ENCODE data around the gene TSPOAP1.
A peak's percentile ranks its signal among the peaks of the same experiment; 100 is the strongest.

TSPOAP1 gene

DNA sequence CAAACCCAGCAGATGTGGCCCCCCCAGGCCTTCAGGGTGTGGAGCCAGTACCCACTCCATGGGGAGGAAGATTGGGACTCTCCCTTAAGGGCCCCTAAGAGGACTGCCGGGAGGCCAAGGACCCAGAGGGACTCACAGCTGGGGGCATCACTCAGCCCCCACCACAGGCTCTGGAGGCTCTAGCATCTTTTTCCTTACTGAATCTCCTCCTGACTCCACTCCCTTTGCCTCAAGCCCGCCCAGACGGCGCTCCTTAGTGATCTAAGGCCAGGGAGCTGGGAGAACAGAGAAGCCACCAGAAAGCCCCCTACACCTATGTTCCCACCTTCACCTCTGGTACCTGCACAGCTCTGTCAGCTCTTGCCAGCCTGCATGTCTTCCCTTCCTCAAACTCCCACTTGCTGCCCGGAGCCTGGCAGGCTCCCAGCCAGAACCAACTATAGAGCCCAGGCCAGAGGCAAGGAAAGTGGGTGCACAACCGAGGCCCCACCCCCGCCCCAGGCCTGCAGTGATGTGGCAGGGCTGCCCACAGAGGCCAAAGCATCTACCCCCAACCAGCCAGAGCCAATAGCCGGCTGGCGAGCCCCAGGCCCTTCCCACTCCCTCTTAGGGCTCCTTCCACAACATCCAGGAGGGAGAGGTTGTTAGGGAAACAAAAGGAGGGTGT, 25.5 kb downstream of the TSPOAP1 start:
- no peak for DNase-seq

DNA sequence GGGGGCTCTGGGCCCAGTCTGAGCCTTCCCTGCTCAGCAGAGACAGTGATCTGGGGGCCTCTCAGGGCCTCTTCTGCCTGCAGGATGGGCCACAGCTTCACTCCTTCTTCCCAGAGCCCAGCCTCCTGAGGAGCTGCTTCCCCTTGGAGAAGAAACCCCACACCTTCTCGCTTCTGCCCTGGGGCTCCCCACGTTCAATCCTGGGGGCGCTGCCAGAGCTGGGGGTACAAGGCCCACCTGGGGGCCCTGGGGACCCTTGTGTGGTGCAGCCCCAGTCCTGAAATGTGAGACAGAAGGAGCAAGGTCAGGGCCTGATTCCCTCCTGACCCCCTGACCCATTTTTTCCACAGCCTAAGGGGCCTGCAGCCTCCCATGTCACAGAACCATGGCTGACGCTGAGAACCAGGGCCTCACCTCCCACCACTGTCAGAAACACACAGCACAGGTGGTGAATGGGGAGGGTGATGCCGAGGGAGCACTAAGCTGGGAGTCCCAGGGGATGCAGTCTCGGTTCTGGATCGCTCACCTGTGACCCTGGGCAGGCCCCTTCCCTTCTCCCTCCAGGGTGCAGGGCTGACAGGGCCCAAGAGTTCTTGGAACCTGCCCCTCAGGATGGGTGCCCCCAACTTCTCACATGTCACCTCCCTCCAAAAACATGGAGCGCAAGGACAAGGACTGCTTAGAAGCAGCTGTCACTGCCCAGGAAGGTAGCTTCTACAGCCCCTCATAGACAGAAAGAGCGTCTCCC, 26.2 kb downstream of the TSPOAP1 start:
- DNase-seq: no peak

DNA sequence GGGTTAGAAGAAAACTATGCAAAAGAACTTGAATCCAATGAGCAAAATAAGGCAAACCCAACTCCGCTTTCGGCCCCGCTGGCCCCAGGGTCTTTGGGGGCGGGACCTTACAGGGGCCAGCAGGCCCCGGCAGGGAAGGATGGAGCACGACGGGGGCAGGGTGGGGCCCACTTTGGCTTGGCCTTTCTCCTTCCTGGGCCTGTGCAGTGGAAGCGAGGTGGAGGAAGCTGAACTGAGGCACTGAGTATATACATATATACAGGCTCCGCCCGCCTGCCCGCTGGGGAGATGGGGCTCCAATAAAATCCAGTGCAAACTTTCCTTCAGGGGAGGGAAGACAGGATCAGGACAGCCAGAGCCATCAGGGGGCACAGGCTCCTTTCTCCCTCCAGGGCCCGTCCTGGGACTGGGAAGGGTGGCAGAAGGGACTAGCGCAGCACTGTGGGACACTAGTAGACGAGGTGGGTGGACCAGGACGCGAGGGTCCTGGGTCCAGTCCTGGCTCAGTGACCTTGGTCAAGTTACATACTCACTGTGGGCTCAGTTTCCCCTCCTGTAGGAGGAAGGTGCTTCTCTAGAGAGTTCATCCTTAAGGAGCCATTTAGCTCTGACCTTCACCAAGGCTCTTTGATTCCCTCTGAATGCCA, 27.0 kb downstream of the TSPOAP1 start:
- no peak for DNase-seq

DNA sequence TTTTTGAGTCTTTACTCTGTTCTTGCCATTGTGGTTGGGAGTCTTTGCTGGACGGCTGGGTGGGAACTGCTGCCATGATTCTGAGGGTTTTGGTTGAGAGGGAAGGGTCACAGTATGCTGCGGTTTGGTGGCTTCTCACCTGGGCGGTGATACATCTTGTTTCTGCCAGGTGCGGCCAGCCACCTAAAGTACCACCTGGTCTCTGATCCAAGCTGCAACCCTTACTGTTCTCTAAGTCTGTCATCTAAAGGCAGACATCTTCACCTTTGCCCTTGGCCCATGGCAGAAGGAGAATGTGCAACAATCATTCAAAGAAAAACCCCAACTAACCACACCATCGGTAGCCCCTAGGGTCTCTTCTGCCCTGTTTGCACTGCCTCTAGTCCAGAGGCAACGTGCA, 28.3 kb downstream of the TSPOAP1 start:
- DNase-seq: no peak

DNA sequence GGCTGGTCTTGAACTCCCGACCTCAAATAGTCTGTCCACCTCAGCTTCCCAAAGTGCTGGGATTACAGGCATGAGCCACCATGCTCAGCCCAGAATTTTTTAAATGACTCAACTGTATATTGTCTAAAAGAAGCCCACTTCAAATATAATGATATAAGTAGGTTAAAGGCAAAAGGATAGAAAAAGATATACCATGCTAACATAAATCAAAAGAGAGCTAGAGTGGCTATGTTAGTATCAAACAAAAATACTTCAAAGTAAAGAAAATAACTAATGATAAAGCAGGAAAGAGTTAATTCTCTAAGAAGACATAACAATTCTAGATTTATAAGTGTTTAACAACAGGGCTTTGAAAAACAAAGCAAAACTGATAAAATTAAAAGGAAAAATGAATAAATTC, 34.6 kb downstream of the TSPOAP1 start:
- no peak for DNase-seq

DNA sequence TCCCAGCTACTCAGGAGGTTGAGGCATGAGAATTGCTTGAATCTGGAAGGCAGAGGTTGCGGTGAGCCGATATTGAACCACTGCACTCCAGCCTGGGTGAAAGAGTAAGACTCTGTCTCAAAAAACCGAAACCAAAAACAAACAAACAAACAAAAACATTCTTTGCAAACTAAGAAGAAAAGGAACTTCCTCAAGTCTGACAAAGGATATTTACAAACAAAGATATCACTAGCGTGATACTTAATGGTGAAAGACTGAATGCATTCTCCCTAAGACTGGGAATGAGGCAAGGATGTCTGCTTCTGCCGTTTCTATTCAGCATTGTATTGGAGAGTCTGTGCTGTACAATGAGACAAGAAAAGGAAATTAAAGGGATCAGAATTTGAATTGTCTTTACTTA, 37.3 kb downstream of the TSPOAP1 start:
- no peak for DNase-seq

DNA sequence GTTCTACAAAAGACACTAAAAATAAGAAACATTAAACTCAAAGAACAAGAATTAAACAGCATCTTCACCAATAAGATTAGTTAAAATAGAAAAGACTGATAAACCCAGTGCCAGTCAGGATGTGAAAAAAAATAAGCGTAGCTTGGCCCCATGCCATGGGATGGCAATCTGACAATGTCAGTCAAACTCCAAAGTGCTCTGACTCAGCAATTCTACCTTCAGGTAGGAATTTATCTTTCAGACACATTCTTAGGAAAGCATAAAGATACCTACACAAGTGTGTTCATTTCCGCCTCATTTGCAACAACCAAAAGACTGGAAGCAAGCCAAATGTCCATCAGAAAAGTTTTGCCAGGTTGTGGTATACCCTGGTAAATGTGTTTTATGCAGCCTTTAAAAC, 38.7 kb downstream of the TSPOAP1 start:
- no peak for DNase-seq

DNA sequence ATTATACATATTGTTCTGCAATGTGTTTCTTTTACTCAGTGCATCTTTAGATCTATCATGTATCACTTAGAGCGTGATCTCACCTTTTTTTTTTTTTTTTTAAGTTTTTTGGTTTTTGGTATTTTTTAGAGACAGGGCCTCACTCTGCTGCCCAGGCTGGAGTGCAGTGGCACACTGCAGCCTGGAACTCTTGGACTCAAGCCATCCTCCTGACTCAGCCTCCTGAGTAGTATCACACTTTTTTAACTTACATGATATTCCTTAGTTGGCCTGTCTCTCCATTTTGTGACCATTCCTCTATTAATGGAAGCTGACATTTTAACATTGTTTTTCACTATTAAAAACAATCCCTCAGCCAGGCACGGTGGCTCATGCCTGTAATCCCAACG, 43.2 kb downstream of the TSPOAP1 start:
- DNase-seq: peak; percentile 27

DNA sequence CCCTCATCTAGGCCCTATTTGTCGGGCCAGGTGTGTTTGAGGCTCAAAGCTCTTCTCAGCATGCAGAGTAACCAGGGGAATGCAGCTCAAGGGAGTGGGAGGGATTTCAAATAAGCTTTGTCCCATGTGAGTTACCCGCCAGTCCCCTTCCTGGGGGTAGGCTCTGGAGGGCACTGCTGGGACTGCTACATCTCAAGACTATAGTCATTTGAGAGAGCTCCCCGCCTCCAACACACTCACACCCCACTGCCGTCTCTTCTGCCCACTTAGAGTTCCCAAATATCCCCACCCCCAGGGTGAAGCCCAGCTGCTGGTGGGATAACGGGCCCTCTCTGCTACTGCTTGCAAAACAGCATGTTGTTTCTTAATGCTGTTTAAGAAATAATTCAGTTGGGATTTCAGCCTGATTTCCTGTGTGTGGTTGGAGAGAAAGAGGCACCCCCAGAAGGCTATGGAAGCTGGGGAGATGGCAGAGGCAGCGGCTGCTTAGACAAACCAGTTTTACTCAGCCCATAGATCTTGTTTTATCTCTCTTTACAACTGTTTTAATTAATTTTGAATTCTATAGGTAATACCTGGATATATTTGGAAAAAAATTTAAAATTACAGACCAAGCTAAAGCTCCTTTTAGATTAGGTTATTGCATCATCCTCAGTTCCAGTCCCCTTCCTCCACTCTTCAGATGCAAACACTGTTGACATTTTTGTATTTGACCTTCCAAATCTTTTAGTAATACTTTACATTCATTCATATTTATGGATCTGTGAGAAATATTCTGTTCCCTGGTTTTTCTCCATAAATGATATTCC, 43.8 kb downstream of the TSPOAP1 start:
- no peak for DNase-seq

DNA sequence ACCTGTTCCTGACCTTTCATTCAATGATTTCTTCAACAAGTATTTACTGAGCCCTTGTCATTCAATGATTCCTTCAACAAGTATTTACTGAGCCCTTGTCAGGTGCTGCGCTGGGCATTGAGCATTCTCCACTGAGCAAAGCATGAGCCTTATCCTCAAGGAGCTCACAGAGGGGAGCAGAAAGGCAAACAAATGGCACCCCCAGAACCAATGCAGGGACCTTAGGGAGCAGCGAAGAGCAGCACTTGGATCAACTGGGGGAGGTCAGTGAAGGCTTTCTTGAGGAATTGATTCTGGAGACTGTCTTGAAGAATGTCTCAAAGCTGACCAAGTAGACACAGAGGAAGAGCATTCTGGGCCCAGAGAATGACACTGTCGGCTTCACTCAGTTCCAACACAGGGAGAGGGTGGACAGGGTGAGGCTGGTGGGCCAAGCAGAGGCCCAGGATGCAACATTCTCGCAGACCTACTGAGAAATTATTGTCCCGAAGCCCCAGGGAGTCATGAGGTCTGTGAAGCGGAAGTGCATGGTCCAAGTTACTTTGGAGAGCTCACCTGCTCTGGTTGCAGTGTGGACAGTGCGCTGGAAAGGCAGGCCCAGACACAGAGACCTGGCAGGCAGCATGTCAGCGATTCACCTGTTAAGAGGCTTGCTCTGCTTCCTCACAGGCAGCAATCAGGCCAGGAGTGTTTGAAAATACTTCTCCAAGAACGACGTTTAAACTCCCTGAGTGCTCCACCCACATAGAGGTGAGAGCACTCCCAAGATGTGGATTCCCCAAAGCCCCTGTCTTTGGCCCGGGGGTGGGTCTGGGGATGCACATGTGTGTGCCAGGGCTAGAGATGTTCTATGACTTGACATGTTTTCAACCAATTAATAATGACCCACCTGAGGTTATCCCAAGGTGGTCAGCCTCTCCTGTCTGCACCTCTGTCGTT, 44.7 kb downstream of the TSPOAP1 start:
- DNase-seq: no peak

DNA sequence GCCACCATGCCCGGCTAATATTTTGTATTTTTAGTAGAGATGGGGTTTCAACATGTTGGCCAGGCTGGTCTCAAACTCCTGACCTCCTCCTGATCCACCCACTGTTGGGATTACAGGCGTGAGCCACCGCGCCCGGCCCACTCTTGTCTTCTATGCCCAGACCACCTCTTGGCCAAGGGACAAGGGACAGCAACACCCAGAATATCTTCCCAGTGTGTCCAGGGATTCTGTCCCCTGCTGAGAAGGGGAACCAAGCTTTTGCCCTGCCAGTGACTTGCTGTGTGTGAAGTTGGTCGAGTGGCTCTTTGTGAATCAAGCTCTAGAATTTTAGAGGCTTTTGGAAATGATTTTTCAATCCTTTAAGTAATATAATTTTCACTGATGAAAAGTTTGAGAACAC, 46.2 kb downstream of the TSPOAP1 start:
- no peak for DNase-seq

DNA sequence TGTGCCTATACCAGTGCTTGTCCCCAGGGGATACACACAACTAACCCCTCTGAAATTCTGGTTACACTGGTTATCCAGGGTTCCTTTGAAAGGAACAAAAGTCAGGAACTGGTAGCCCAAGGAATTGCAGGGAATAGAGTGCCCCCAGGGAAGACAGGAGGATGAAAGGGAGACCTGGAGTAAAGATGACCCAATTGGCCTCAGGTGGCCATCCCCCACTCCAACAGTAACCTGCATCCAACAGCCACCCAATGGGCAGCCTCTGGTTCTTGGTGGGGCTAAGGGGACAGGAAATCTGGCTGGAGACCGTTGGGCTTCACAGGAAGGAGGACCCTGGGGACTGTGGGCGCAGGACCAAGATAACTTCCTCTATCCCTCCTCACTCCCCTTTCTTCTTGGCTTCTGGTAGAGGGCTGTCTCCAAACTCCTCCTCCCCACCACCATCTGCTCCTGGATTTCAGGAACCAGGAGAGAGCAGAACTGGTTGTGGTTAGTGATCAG, 47.0 kb downstream of the TSPOAP1 start:
- DNase-seq: no peak

DNA sequence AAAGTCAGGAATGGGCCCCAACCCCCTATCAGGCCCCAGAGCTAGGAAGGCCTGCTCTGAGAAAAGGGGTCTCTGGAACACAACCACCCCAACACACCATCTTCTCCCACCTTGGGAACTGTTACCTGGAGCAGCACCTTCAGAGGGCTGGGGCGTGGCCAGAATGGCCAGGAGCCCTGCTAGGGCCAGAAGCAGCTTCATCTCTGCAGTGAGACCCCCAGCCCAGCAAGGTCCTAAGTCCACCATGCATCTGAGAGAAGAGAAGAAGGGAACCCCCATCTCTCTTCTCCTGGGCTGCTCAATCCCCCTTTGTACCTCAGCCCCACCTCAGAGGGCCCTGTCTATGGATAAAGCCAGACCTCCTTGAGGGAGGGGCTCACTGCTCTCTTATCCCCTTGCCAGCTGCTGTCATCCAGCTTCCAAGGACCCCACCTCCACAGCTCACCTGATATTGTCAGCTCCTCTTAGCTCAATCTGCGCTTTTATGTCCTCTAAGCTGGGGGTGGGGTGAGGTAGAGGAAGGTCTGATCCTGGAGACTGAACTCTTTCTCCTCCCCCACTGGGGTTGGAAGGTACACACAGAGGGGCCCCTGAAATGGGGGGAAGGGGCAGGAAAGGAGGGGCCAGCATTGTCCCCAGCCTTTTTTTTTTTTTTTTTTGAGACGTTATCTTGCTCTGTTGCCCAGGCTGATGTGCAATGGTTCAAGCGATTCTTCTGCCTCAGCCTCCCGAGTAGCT, 47.9 kb downstream of the TSPOAP1 start, which contains the start of gene MPO:
Gene MPO (minus strand): TSS at position 456 of the 738 bp plus-strand sequence. CDS start 177 bp downstream, at position 279.
- DNase-seq: no peak

DNA sequence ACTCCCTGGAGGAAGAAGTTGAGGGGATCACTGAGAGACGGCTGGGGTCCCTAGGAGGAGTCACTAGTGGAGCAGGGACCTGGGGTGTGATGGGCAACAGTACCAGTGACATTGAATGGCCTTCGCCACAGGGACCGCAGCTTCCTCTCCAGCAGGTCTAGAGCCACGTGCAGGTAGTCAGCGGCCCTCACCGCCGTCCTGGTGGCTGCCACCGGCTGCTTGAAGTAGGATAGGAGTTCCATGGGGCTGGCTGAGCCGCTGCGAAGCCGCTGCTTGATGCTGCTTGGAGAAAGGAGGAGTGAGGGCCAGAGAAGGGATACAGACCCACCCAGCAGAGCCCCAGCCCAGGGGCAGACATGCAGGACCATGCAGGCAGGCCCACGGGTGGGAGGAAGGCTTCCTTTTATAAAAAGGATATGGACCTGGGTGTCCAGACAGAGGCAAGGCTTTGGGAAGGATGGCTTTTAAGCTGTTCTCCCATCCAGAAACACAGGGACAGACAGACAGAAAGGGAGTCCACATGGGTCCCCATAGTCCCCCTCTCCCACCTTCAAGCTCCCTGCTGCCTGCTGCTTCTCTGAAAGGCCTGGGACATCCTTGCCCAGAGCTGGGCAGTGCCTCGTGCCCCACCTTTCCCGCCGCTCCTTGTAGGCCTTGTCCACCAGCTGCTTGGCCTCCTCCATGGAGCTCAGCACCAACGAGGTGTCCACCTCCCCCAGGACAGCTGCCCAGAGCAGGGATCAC, 48.7 kb downstream of the TSPOAP1 start:
- no peak for DNase-seq

DNA sequence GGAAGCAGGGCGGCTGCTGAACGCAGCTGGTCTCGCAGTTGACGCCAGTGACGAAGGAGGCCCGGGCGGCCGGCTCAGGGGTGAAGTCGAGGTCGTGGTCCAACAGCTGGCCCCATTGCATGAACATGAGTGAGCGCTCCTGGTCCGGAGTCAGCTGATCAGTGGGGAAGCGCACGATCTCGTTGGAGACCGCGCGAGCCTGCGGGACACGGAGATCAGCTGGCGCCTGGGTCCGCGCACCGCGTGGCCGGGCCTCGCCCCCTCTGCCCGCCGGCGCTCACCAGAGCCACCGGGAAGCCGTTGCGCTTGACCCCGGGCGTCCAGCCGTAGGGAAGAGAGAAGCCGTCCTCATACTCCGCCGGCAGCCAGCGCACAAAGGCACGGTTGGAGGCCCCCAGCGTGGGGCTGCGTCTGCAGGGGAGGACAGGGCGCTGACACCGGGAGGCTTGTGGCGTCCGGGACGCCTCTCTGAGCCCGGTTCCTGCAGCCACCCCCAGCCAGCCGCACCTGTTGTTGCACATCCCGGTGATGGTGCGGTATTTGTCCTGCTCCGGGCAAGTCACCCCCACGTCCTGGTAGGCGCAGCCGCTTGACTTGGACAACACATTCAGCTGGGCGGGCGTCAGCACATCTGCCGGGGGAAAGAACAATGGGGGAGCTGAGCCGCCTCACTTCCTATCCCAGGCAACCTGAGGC, 49.4 kb downstream of the TSPOAP1 start:
- peak; percentile 8 for DNase-seq

DNA sequence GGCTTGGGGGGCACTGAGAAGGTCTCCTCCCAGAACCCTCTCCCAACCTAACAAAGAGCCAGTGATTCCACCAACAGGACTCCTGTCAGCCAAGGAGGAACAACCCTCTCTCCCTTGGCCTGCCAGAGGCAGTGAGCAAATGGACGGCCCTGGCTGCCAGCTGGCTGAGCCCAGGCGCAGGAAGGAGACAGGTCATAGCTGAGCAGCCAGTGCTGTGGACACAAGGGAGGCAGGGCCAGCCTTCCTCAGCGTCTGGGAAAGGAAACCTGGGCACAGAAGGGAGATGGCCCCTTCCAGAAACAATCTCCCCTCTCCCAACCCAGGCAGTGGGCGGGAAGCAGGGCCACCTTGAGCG, 50.0 kb downstream of the TSPOAP1 start:
- DNase-seq: no peak

DNA sequence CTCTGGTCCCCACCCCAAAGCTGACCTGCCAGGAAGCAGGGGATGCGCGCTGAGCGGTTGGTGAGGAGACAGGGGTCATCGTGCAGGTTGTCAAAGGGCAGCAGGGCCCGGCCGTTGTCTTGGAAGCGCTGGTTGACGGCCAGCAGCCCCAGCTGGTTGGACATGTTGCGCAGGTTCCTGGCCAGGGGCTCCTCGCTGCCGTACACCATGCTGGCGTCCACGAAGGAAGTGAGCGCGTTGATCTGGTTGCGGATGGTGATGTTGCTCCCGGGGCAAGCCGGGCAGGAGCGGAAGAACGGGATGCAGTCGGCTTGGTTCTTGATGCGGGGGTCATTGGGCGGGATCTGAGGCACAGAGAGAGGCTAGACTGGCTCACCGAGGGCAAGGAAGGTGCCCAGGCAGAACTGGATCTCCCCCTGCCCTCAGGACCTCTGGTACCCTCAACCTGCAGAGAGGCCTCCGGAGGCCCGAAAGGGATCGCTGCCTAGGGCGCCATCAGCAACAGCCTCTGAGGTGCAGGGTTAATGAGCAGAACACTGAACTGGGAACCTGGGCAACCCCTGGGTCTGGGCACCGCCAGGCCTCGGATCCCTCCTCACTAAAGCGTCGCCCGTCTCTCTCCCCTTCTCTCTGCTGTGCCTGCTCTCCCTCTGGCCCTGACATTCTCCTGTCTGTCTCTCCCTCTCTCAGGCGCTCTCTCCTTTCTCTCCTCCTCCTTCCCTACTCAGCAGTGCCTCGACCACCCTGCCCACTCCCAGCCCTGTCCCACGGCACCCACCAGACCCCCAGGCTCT, 50.6 kb downstream of the TSPOAP1 start:
- no peak for DNase-seq

DNA sequence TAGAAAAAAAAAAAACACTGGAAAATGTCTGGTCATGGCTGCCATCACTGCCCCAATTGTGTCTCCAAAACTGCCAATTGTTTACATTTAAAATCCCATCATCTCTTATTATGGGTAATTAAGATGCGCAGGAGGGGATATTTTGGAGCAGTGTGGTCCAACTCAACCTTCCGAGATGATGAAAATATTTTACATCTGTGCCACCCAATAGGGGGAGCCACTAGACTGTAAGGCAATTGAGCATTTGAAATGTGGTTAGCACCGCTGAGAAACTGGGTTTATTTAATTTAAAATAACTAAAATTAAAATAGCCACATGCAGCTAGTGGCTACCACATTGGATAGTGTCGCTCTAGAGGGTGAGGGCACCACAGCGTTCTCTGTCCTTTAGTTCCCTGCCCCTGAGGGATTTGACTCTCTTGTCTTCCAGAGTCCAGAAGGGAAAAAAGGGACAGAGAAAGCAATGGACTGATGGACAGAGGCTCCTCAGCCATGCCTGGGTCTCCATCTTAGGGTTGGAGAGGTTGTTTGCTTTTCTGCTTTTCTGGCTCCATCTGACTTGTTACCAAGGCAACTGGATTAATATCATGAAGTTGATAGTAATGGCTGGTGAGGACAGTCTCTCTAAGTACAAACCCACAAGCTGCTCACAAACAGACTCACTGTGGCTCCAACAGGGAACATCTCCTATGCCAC, 51.3 kb downstream of the TSPOAP1 start:
- DNase-seq: peak; percentile 11

Data from fibroblast of upper back skin (primary cell).